ENCODE data around the gene UBL4A. TPM values are rescaled to one million over a fixed set of nuclear protein-coding genes. Genes with fewer than 3 reads are reported as not detected.

UBL4A gene
- total RNA-seq, 3 donors from 2014 or later (not counting 1 experiment from before 2014, with no cell fraction given) = 11.7 to 22.4 (median 17.6) TPM

GRCh38 chrX:154484255-154485149 is 1.9 kb downstream of the UBL4A start:
- Histone ChIP-seq H3K9me3 (ENCODE audit: control insufficient read depth, insufficient read depth, low read length) (no peaks in the 10 kb centered on the region), H3K4me3 (ENCODE audit: low read length) (no peak overlapping the region), H3K27ac (ENCODE audit: low read length) (no peak overlapping the region), H3K4me1 (ENCODE audit: control insufficient read depth, insufficient read depth, low read length) (peaks cover 50% of the 10 kb centered on the region), H3K36me3 (ENCODE audit: control insufficient read depth, insufficient read depth, low read length) (peaks cover 17% of the 10 kb centered on the region), H3K27me3 (ENCODE audit: control insufficient read depth, insufficient read depth, low read length) (no peaks in the 10 kb centered on the region)
- Mint-ChIP-seq H3K36me3 (no peaks in the 10 kb centered on the region), H3K9me3 (no peaks in the 10 kb centered on the region), H3K27me3 (ENCODE audit: low read depth in 2 of 2) (no peaks in the 10 kb centered on the region), H3K27ac (no peak overlapping the region), H3K4me1 (peaks cover 10 to 16% of the 10 kb centered on the region in 2 donors), H3K4me3 (no peak overlapping the region)
- ATAC-seq (no peak), DNase-seq (no peak)
- TF ChIP-seq, protein P1, sequence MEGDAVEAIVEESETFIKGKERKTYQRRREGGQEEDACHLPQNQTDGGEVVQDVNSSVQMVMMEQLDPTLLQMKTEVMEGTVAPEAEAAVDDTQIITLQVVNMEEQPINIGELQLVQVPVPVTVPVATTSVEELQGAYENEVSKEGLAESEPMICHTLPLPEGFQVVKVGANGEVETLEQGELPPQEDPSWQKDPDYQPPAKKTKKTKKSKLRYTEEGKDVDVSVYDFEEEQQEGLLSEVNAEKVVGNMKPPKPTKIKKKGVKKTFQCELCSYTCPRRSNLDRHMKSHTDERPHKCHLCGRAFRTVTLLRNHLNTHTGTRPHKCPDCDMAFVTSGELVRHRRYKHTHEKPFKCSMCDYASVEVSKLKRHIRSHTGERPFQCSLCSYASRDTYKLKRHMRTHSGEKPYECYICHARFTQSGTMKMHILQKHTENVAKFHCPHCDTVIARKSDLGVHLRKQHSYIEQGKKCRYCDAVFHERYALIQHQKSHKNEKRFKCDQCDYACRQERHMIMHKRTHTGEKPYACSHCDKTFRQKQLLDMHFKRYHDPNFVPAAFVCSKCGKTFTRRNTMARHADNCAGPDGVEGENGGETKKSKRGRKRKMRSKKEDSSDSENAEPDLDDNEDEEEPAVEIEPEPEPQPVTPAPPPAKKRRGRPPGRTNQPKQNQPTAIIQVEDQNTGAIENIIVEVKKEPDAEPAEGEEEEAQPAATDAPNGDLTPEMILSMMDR (IDR thresholded peaks at IDR 0.05) = no peak
- 86% methylated on average over 16 of the region's 16 CpGs for WGBS (ENCODE audit: insufficient coverage)
- intact Hi-C loops (cut with micrococcal nuclease) = no loop called here

DNA sequence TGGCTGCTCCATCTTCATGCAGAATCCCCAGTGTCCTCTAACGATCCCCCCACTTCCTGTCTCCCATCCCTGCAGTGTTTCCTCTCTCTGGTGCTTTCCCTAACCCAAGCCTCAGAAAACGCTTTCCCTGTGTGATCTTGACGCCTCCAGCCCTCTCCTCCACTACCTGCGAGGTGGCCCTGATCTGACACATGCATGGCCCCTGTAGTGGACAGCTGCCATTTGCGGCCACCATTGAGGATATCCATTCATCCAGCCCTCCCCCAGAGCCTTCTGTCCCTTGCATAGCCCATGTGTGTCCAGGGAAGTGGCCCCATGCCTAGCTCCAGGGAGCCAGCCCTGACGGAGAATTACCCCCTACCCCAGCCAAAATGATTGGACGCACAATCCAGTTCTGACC is 3.1 kb downstream of the UBL4A start:
- ATAC-seq (no peak), DNase-seq (no peak)
- Mint-ChIP-seq H3K4me1 (peaks cover 7 to 21% of the 10 kb centered on the region in 2 donors), H3K36me3 (no peaks in the 10 kb centered on the region), H3K27ac (no peak overlapping the region), H3K9me3 (no peaks in the 10 kb centered on the region), H3K4me3 (peak overlapping the region; percentile 17), H3K27me3 (ENCODE audit: low read depth in 2 of 2) (no peaks in the 10 kb centered on the region)
- Histone ChIP-seq H3K4me1 (ENCODE audit: control insufficient read depth, insufficient read depth, low read length) (peaks cover 46% of the 10 kb centered on the region), H3K36me3 (ENCODE audit: control insufficient read depth, insufficient read depth, low read length) (peaks cover 17% of the 10 kb centered on the region), H3K4me3 (ENCODE audit: low read length) (no peak overlapping the region), H3K27ac (ENCODE audit: low read length) (no peak overlapping the region), H3K27me3 (ENCODE audit: control insufficient read depth, insufficient read depth, low read length) (no peaks in the 10 kb centered on the region), H3K9me3 (ENCODE audit: control insufficient read depth, insufficient read depth, low read length) (no peaks in the 10 kb centered on the region)
- intact Hi-C loops (cut with micrococcal nuclease) = no loop called here
- WGBS (ENCODE audit: insufficient coverage) = 75% methylated on average over 6 of the region's 7 CpGs
- TF ChIP-seq, protein P1 (IDR thresholded peaks at IDR 0.05) = no peak

- H3K4me3 Mint-ChIP-seq = no peak overlapping the region
- H3K27me3 Mint-ChIP-seq (ENCODE audit: low read depth in 2 of 2) = no peaks in the 10 kb centered on the region
- Histone ChIP-seq H3K36me3 (ENCODE audit: control insufficient read depth, insufficient read depth, low read length) (peaks cover 16% of the 10 kb centered on the region), H3K9me3 (ENCODE audit: control insufficient read depth, insufficient read depth, low read length) (no peaks in the 10 kb centered on the region), H3K4me3 (ENCODE audit: low read length) (no peak overlapping the region), H3K4me1 (ENCODE audit: control insufficient read depth, insufficient read depth, low read length) (peaks cover 49% of the 10 kb centered on the region), H3K27me3 (ENCODE audit: control insufficient read depth, insufficient read depth, low read length) (no peaks in the 10 kb centered on the region), H3K27ac (ENCODE audit: low read length) (no peak overlapping the region)
- intact Hi-C loops (cut with micrococcal nuclease) = no loop called here
- TF ChIP-seq, protein P1 (IDR thresholded peaks at IDR 0.05) = no peak
- ATAC-seq (no peak), DNase-seq (no peak)
- peaks cover 3 to 17% of the 10 kb centered on the region in 2 donors for H3K4me1 Mint-ChIP-seq
- H3K36me3 Mint-ChIP-seq = no peaks in the 10 kb centered on the region
- 88% methylated on average over 7 of the region's 7 CpGs for WGBS (ENCODE audit: insufficient coverage)
- H3K27ac Mint-ChIP-seq = no peak overlapping the region
- H3K9me3 Mint-ChIP-seq = no peaks in the 10 kb centered on the region
Observed at GRCh38 chrX:154482786-154483185, 3.6 kb downstream of the UBL4A start.
